Measurements from ENCODE around the gene ZBTB7C.

DNA sequence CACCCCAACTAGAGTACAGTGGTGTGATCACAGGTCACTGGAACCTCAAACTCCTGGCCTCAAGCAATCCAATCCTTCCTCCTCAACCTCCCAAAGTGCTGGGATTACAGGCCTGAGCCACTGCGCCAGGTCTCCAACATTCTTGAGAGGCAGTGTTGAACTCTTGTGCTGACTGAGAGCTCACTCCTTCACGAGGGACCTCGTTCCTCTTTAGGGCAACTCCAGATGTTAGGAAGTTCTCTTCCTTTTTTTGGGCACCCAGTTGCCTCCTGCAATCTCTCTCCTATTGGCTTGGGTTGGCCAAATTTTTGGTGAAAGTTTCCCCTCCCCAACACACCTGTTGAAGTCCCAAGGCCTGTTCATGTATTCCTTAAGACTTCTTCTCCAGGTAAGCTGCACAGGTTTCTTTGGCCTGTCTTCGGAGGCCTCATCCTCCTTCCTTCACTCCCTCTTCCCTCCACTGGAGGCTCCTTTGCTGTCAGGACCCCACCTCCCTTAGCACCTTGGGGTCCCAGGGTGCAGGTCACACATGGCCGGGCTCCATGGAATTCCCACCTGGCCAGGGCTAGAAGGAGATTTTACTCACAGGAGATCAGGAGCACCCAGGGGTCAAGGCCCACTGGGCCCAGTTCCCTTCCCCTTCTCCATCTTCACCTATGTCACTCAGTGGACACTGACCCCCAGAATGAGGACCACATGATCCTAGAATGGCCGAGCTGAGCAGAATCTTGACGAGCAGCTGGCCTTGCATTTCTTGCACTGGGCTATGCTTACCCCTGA is 384.1 kb downstream of the ZBTB7C start:
- TF ChIP-seq TAF1 (IDR thresholded peaks at IDR 0.05; ENCODE audit: borderline replicate concordance, insufficient read depth, low read length) (no peak), POLR2AphosphoS5 (IDR thresholded peaks at IDR 0.05; ENCODE audit: low read depth, low read length) (no peak), FOXP2 (optimal IDR thresholded peaks at IDR 0.05; ENCODE audit: borderline replicate concordance, extremely low read depth, extremely low read length, insufficient read depth) (no peak), REST (IDR thresholded peaks at IDR 0.05; ENCODE audit: insufficient read depth in 1 of 2, low read depth in 2 of 2, low read length in 2 of 2) (no peak)
